Sigmoid colon (tissue), 3 donors: ENCODE data around the gene MOCOS.

Experiments used
- POLR2A ChIP-seq, 2 donors: fragments of 450-650 bp; IDR thresholded peaks; one replicate each; pipeline ENCODE4 v1.6.1; 2016; ENCODE audit warnings: antibody characterized with exemption in 2 of 2, mild to moderate bottlenecking in 2 of 2, moderate library complexity in 2 of 2
- TF ChIP-seq, protein P1 (sequence below), 4 experiments: fragments of 450-650 bp in 3 of 4; fragments of 200-600 bp in 1 of 4; IDR thresholded peaks; one replicate each; pipeline ENCODE4 v1.5.1; 2016 to 2019; ENCODE audit warnings: antibody characterized with exemption in 4 of 4, mild to moderate bottlenecking in 3 of 4, moderate library complexity in 2 of 4

DNA sequence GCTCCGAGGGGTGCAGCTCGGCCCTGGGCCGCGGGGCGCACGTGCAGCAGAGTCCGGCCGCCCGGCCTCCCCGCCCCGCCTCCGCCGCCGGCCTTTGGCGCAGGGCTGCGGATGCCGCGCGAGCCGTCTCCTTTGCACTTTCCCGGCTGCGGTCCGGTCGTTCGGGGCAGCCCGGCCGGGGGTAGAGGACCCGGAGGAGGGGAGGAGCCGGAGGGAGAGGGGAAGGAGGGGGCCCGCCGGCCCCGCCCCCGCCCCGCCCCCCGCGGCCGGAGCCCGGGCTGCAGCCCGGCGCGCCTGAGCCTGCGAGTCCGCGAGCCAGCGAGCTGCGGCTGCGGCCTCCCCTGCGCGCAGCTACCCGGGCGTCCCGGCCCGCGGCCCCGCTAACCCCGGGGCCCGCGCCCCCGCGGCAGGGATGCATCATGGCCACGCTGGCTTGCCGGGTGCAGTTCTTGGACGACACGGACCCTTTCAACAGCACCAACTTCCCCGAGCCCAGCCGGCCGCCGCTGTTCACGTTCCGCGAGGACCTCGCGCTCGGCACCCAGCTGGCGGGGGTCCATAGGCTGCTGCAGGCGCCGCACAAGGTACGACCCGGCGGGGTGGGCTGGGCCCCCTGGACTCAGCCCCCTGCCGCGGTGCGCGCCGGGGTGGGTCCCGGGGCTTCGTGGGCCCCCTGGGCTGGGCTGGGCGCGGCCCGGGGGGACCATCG lies 110.3 kb downstream of the MOCOS start, which contains the start of gene FHOD3:
- TF ChIP-seq POLR2A (IDR thresholded peaks at IDR 0.05) = no peak
- TF ChIP-seq, protein P1, sequence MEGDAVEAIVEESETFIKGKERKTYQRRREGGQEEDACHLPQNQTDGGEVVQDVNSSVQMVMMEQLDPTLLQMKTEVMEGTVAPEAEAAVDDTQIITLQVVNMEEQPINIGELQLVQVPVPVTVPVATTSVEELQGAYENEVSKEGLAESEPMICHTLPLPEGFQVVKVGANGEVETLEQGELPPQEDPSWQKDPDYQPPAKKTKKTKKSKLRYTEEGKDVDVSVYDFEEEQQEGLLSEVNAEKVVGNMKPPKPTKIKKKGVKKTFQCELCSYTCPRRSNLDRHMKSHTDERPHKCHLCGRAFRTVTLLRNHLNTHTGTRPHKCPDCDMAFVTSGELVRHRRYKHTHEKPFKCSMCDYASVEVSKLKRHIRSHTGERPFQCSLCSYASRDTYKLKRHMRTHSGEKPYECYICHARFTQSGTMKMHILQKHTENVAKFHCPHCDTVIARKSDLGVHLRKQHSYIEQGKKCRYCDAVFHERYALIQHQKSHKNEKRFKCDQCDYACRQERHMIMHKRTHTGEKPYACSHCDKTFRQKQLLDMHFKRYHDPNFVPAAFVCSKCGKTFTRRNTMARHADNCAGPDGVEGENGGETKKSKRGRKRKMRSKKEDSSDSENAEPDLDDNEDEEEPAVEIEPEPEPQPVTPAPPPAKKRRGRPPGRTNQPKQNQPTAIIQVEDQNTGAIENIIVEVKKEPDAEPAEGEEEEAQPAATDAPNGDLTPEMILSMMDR (IDR thresholded peaks at IDR 0.05) = no peak
